Measurements from ENCODE around the gene CPT1B.

GRCh38 chr22:50621356-50621880 is 43.2 kb upstream of the CPT1B start:
- TF ChIP-seq CTCF (IDR thresholded peaks at IDR 0.05) (no peak), POLR2AphosphoS5 (IDR thresholded peaks at IDR 0.05) (no peak), EP300 (IDR thresholded peaks at IDR 0.05) (no peak), POLR2A (IDR thresholded peaks at IDR 0.05; ENCODE audit: low read depth) (no peak)

Measured in esophagus muscularis mucosa (tissue), 4 donors.